Measurements from ENCODE around the gene ATXN3.

ATXN3 gene

DNA sequence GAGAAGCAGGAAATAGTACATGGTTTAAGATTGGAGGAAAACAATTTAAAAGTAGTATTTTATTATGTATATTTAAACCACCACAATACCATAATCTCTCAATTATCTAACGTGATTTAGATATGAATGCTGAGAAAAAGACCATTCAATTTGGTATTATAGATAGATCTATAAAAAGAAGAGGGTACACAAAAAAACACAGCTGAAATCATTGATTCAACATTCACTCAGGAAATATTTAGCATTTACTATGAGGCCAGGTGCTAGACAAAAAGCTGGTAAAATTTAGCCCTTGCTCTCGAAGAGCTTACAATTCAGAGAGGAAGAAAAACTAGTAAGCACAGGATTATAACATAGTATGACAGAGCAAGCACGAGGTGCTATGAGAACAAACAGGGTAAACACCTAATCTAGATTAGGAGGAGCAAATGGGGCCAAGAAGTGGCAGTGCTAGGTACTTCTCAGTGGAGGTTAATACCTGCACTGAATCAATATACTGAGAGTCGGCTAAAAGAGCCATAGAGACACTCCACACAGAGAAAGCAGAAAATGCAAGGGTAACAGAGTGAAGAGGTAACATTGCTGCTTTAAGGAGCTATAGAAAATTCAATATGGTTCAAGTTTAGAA is 94.1 kb downstream of the ATXN3 start:
- Histone ChIP-seq H2AFZ (ENCODE audit: low read length) (no peak overlapping the region), H3K36me3 (ENCODE audit: insufficient read depth, low read length) (peaks cover 59% of the 10 kb centered on the region; the same call in 1 of the 2 replicates), H3K4me3 (ENCODE audit: low read length, poor library complexity, severe bottlenecking) (no peak overlapping the region), H3K9me3 (ENCODE audit: insufficient read depth, low read depth, low read length) (no peaks in the 10 kb centered on the region), H3K9me2 (replicated peaks; ENCODE audit: low read depth, low read length) (no peaks in the 10 kb centered on the region), H3K9ac (ENCODE audit: low read depth, low read length, poor library complexity, severe bottlenecking) (no peak overlapping the region), H3K4me1 (ENCODE audit: insufficient read depth, low read length, poor library complexity, severe bottlenecking) (no peaks in the 10 kb centered on the region), H3F3A (ENCODE audit: low read depth) (no peaks in the 10 kb centered on the region), H3K27me3 (ENCODE audit: insufficient read depth, low read length, poor library complexity, severe bottlenecking) (no peaks in the 10 kb centered on the region), H3K79me2 (ENCODE audit: insufficient read depth, low read length) (no peaks in the 10 kb centered on the region), H4K20me1 (ENCODE audit: insufficient read depth, low read length, poor library complexity, severe bottlenecking) (no peaks in the 10 kb centered on the region), H3K4me2 (ENCODE audit: low read depth, low read length, poor library complexity, severe bottlenecking) (no peak overlapping the region)
- TF ChIP-seq, protein P1, sequence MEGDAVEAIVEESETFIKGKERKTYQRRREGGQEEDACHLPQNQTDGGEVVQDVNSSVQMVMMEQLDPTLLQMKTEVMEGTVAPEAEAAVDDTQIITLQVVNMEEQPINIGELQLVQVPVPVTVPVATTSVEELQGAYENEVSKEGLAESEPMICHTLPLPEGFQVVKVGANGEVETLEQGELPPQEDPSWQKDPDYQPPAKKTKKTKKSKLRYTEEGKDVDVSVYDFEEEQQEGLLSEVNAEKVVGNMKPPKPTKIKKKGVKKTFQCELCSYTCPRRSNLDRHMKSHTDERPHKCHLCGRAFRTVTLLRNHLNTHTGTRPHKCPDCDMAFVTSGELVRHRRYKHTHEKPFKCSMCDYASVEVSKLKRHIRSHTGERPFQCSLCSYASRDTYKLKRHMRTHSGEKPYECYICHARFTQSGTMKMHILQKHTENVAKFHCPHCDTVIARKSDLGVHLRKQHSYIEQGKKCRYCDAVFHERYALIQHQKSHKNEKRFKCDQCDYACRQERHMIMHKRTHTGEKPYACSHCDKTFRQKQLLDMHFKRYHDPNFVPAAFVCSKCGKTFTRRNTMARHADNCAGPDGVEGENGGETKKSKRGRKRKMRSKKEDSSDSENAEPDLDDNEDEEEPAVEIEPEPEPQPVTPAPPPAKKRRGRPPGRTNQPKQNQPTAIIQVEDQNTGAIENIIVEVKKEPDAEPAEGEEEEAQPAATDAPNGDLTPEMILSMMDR (conservative IDR thresholded peaks at IDR 0.05; ENCODE audit: low read length) = no peak
- TF ChIP-seq EZH2phosphoT487 (IDR thresholded peaks at IDR 0.05; ENCODE audit: borderline replicate concordance) = no peak

GRCh38 chr14:92010644-92011043 is 95.7 kb downstream of the ATXN3 start:
- Histone ChIP-seq H3K9me3 (ENCODE audit: insufficient read depth, low read depth, low read length) (no peaks in the 10 kb centered on the region), H2AFZ (ENCODE audit: low read length) (no peak overlapping the region), H3K36me3 (ENCODE audit: insufficient read depth, low read length) (peaks cover 54% of the 10 kb centered on the region; the same call in 1 of the 2 replicates), H3K79me2 (ENCODE audit: insufficient read depth, low read length) (no peaks in the 10 kb centered on the region), H4K20me1 (ENCODE audit: insufficient read depth, low read length, poor library complexity, severe bottlenecking) (no peaks in the 10 kb centered on the region), H3K9me2 (replicated peaks; ENCODE audit: low read depth, low read length) (no peaks in the 10 kb centered on the region), H3K4me2 (ENCODE audit: low read depth, low read length, poor library complexity, severe bottlenecking) (no peak overlapping the region), H3K4me3 (ENCODE audit: low read length, poor library complexity, severe bottlenecking) (no peak overlapping the region), H3K9ac (ENCODE audit: low read depth, low read length, poor library complexity, severe bottlenecking) (no peak overlapping the region), H3K27me3 (ENCODE audit: insufficient read depth, low read length, poor library complexity, severe bottlenecking) (no peaks in the 10 kb centered on the region), H3K4me1 (ENCODE audit: insufficient read depth, low read length, poor library complexity, severe bottlenecking) (no peaks in the 10 kb centered on the region), H3F3A (ENCODE audit: low read depth) (no peaks in the 10 kb centered on the region)
- TF ChIP-seq, protein P1 (conservative IDR thresholded peaks at IDR 0.05; ENCODE audit: low read length) = no peak
- TF ChIP-seq EZH2phosphoT487 (IDR thresholded peaks at IDR 0.05; ENCODE audit: borderline replicate concordance) = no peak

GRCh38 chr14:92009604-92010003 is 96.8 kb downstream of the ATXN3 start:
- Histone ChIP-seq H3K9ac (ENCODE audit: low read depth, low read length, poor library complexity, severe bottlenecking) (no peak overlapping the region), H2AFZ (ENCODE audit: low read length) (no peak overlapping the region), H3K9me3 (ENCODE audit: insufficient read depth, low read depth, low read length) (no peaks in the 10 kb centered on the region), H4K20me1 (ENCODE audit: insufficient read depth, low read length, poor library complexity, severe bottlenecking) (no peaks in the 10 kb centered on the region), H3K4me3 (ENCODE audit: low read length, poor library complexity, severe bottlenecking) (no peak overlapping the region), H3K36me3 (ENCODE audit: insufficient read depth, low read length) (peaks cover 57% of the 10 kb centered on the region; the same call in 1 of the 2 replicates), H3K79me2 (ENCODE audit: insufficient read depth, low read length) (no peaks in the 10 kb centered on the region), H3K9me2 (replicated peaks; ENCODE audit: low read depth, low read length) (no peaks in the 10 kb centered on the region), H3K4me1 (ENCODE audit: insufficient read depth, low read length, poor library complexity, severe bottlenecking) (no peaks in the 10 kb centered on the region), H3K27me3 (ENCODE audit: insufficient read depth, low read length, poor library complexity, severe bottlenecking) (no peaks in the 10 kb centered on the region), H3F3A (ENCODE audit: low read depth) (no peaks in the 10 kb centered on the region), H3K4me2 (ENCODE audit: low read depth, low read length, poor library complexity, severe bottlenecking) (no peak overlapping the region)
- TF ChIP-seq, protein P1 (conservative IDR thresholded peaks at IDR 0.05; ENCODE audit: low read length) = no peak
- no peak for TF ChIP-seq EZH2phosphoT487 (IDR thresholded peaks at IDR 0.05; ENCODE audit: borderline replicate concordance)
